HEK293 (cell line): ENCODE data around the gene DCT.

Experiments
- ZNF660 ChIP-seq: fragments of 450-650 bp; IDR thresholded peaks from 2 replicates; pipeline ENCODE4 v1.5.1; 2018; ENCODE audit warnings: missing biosample characterization, mild to moderate bottlenecking, missing genetic modification characterization
- TF ChIP-seq, protein P1 (sequence below): sonication (generic); formaldehyde crosslinking; IDR thresholded peaks from 2 replicates; pipeline ENCODE4 v1.8.1; 2022; ENCODE audit warnings: mild to moderate bottlenecking, moderate library complexity, missing genetic modification reagents

DNA sequence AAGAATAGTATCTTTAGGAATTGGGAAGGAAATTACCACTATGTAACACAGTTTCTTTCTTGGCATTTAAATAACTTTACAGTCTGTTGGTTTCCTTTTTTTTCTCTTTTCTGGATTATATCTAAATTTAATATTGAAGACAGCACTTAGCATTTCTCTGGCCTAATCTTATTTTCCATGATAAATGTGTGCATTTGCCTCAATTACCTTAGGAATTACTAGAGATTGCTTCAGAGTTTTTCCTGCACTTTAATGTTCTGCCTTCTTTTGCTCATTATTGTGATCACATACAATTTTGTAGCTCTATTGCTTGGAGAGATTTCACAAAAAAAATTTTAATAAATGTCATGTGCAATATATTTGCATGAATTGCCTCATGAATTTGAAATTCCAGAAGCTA lies 25.1 kb downstream of the DCT start:
- TF ChIP-seq, protein P1, sequence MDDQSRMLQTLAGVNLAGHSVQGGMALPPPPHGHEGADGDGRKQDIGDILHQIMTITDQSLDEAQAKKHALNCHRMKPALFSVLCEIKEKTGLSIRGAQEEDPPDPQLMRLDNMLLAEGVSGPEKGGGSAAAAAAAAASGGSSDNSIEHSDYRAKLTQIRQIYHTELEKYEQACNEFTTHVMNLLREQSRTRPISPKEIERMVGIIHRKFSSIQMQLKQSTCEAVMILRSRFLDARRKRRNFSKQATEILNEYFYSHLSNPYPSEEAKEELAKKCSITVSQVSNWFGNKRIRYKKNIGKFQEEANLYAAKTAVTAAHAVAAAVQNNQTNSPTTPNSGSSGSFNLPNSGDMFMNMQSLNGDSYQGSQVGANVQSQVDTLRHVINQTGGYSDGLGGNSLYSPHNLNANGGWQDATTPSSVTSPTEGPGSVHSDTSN = no peak
- TF ChIP-seq ZNF660 (tag by site-specific recombination) = no peak
